Measurements from ENCODE around the gene SLC12A9.

- TF ChIP-seq CTCF (conservative IDR thresholded peaks at IDR 0.05; ENCODE audit: low read length) = no peak
- TF ChIP-seq EZH2phosphoT487 (IDR thresholded peaks at IDR 0.05; ENCODE audit: borderline replicate concordance) = no peak
Measured at GRCh38 chr7:100825215-100825671, 27.3 kb upstream of the SLC12A9 start.

Measured in Loucy (cell line).